Measurements from ENCODE around the gene TMEM233.

GRCh38 chr12:119547001-119547400 lies 46.6 kb upstream of the TMEM233 start:
- no peak for TF ChIP-seq CTCF (IDR thresholded peaks at IDR 0.05; ENCODE audit: borderline replicate concordance, extremely low read depth, low read length, poor library complexity, severe bottlenecking)
- TF ChIP-seq EZH2 (IDR thresholded peaks at IDR 0.05; ENCODE audit: borderline replicate concordance, low read depth, low read length, severe bottlenecking) = no peak

Data from DND-41 (cell line).